Right ventricle myocardium superior (tissue), 1 donor: ENCODE results near the gene ZCCHC9. TPM values are rescaled to one million over a fixed set of nuclear protein-coding genes. Genes with fewer than 3 reads are reported as not detected.
"Not testable (repeated sequence)": the region's sequence is repeated elsewhere in the genome, so short reads cannot be mapped to it uniquely, and the experiment has no call there.

Source experiments
- ATAC-seq: fragments of 200-7000 bp; cut with Tn5 transposase; one replicate; pipeline ENCODE4 v1.9.1; 2020; ENCODE audit warnings: mild to moderate bottlenecking; ENCODE audit not compliant: poor library complexity
- DNase-seq: peaks from one replicate; pipeline ENCODE4 v3.0.0-alpha.2; 2020
- intact Hi-C: fragments of 100-400 bp; cut with DNase I; formaldehyde crosslinking; loops from one replicate; pipeline ENCODE4 v1.11.2; 2022
- total RNA-seq: library from RNA; stranded (reverse); fragmentation: NEBNext Ultra II Directional; extraction: Animal tissue kit (Norgen Biotek cat#: 25700); gene quantifications from one replicate; pipeline ENCODE4 v1.2.1, GENCODE V29; 2021
- donor health status: DM: no; HTN: yes; CAD: no; lungs with severe emphysema.

The ZCCHC9 gene
- total RNA-seq, 1 donor from 2014 or later: 9.9 TPM

GRCh38 chr5:81300921-81301270, 491 bp upstream of the ZCCHC9 start:
- ATAC-seq (peak; percentile 11), DNase-seq (no peak)
- intact Hi-C loops: no loop called here

GRCh38 chr5:81302596-81302995, 1.2 kb downstream of the ZCCHC9 start:
- intact Hi-C loops: no loop called here
- no peak for ATAC-seq
- DNase-seq: no peak

GRCh38 chr5:81303563-81303962, 2.2 kb downstream of the ZCCHC9 start:
- DNase-seq (no peak), ATAC-seq (no peak)
- intact Hi-C loops: no loop called here

DNA sequence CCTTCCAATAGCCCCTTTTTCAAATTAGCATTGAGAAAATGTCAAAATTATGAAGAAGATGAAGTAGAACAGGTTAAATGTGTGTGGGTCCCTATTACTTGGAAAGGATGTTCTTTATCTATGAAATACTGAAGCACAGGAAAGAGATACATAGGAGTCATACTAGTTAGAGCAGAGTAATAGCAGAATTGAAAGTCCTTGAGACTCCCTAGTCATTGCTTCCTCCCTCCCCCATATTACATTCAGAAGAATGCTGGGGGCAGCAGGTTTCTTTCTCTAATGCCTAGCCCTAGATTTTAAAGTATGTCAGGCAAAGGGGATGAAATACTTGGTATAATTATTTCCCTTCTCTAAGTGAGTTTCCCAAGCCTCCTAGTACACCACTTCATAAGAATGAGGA, 4.4 kb downstream of the ZCCHC9 start:
- no peak for DNase-seq
- intact Hi-C loops: no loop called here
- ATAC-seq: no peak

- DNase-seq: no peak
- no peak for ATAC-seq
Observed at GRCh38 chr5:81308836-81309235, 7.4 kb downstream of the ZCCHC9 start.

GRCh38 chr5:81310402-81311063, 9.1 kb downstream of the ZCCHC9 start:
- ATAC-seq (no peak), DNase-seq (no peak)
- intact Hi-C loops: no loop called here

More at GRCh38 chr5:81308836-81309235, 7.4 kb downstream of the ZCCHC9 start:
- intact Hi-C loops: no loop called here

DNA sequence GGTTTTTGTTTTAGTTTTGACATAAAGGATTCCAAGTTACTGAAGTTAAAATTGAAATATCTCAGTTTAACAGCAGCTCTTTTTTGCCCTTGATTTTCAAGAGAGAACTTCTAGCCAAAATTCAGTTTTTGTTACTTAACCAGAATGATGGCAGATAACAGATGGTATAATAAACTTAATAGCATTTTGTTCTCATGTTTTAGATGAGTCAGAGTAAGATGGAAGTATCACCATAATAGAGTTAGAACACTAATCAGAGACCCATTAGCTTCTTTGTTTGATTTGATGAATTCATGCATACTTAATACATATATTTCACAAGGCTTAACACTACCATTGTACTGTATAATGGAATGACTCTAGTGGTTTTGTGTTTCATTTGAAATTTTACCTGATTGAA, 11.9 kb downstream of the ZCCHC9 start:
- intact Hi-C loops: no loop called here
- DNase-seq: no peak
- ATAC-seq: no peak

GRCh38 chr5:81313686-81314085, 12.3 kb downstream of the ZCCHC9 start:
- intact Hi-C loops: no loop called here
- ATAC-seq: no peak
- no peak for DNase-seq

GRCh38 chr5:81314581-81314980, 13.2 kb downstream of the ZCCHC9 start:
- ATAC-seq (no peak), DNase-seq (no peak)

DNA sequence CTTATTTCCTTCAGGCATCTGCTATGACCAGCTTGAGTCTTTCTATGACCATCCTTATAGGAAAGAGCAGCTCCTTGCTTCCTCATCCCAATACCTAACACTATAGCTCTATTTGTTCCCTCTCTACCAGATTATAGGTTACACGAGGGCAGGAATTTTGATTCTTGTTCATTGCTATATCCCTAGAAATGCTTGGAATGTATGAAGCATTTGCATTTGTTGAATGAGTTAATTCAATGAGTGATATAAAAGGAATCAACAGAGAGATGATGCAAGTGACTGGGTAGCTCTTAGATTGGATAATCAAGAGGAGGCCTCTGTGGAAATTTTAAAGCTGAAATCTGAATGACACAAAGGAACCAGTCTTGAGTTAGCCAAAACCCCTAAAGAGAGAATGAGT, 13.9 kb downstream of the ZCCHC9 start:
- intact Hi-C loops: no loop called here
- ATAC-seq (no peak), DNase-seq (no peak)

More at GRCh38 chr5:81314581-81314980, 13.2 kb downstream of the ZCCHC9 start:
- intact Hi-C loops: no loop called here

- intact Hi-C loops: no loop called here
Observed at GRCh38 chr5:81315830-81316229, 14.4 kb downstream of the ZCCHC9 start.

DNA sequence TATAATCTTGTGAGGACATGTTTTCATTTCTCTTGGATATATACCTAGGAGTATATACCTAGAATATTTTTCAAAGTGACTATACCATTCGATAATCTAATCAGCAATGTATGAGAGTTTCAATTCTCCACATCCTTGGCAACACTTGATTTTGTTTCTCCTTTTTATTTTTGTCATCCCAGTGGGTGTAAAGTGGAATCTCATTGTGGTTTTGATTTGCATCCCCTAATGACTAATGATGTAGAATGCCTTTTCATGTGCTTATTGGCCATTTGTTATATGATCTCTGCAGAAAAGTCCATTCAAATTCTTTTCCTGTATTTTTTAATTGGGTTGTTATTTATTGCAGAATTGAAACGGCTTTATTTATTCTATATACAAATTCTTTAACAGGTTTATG, 15.2 kb downstream of the ZCCHC9 start:
- intact Hi-C loops: no loop called here
- ATAC-seq: no peak
- no peak for DNase-seq

More at GRCh38 chr5:81315830-81316229, 14.4 kb downstream of the ZCCHC9 start:
- ATAC-seq (no peak), DNase-seq (no peak)

DNA sequence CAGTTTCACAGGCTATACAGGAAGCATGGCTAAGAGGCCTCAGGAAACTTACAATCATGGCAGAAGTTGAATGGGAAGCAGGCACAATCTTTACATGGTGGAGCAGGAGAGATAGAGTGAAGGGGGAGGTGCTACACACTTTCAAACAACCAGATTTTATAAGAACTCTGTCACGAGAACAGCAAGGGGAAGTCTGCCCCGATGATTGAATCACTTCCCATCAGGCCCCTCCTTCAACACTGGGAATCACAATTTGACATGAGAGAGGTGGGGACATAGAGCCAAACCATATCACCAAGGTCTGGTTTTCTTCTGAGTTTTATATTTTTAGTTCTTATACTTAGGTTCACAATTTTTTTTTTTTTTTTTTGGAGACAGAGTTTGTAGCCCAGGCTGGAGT, 16.1 kb downstream of the ZCCHC9 start:
- DNase-seq (no peak), ATAC-seq (no peak)
- intact Hi-C loops: no loop called here

GRCh38 chr5:81326554-81326953, 25.2 kb downstream of the ZCCHC9 start:
- ATAC-seq (no peak), DNase-seq (no peak)
- intact Hi-C loops: no loop called here

DNA sequence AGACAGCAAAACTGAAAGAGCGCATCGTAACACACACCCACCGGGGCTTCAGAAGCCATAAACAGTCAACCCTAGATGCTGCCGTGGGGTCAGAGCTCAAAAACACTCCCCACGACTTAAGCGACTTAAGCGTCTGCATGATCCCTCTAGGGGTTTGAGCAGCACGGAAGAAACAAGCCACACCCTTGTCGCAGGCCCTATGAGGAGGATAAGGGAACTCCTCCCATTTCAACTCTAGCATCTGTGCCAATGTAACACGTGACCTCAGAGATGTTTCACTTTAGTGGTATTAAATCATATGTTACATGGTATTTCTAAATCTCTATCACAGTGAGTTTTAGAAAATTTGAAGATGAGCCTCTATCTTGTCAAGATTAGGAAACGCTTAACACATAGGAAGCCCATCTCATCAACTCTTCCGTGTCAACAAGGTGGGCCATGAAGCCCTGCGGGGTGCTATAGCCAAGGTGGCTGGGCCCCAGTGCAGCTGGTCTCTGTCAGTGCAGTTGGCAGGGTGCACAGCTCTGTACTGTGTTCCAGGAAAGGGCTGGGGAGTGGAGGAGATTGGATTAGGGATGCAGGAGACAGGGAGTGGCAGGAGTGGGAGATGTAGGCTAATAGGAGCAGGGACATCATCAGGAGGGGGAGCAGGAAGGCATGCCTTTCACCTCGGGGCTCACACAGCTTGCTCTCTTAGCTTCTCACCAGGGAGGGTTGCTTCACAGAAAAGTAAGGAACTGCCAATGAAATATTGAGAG, 33.1 kb downstream of the ZCCHC9 start:
- intact Hi-C loops: no loop called here
- ATAC-seq (peak; percentile 41), DNase-seq (no peak)

DNA sequence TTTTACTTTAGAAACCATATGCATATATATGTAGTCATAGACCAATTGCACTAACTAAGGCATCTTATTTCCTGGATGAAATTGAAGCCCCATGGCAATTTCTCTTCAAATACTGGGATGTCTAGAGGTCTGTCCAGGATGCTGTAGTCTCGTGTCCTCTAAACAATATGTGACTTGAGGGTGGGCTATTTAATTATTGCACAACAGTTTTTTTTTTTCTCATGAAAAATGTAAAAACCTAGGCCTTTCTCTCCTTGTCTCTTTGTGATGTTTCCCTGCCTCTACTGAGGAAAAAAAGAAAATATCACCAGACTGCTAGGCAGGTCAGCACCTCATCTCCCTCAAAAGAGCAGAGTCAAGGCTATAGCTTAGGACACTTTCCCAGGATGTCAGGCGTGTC, 34.6 kb downstream of the ZCCHC9 start:
- intact Hi-C loops: no loop called here
- ATAC-seq (no peak), DNase-seq (no peak)

GRCh38 chr5:81336556-81336955, 35.2 kb downstream of the ZCCHC9 start:
- DNase-seq: no peak
- no peak for ATAC-seq
- intact Hi-C loops: no loop called here

DNA sequence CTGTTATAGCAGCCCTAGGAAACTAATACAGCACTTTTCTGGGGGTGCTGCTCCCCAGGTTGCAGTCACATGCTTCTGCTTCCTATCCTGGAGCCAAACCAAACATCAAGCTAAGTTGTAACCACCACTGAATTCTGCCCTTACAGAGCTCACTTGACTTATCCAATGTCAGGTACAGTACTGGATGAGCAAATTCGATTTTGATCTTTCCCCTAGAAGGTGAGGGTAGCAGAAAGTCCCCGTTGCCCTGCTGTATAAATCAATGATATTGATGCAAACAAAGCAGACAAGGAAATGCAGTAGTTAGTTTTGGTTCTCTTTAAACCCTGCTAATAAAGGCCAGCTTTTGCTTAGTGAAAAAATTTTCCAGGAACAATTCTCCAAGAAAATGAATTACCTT, 36.4 kb downstream of the ZCCHC9 start:
- intact Hi-C loops: no loop called here
- no peak for ATAC-seq

DNA sequence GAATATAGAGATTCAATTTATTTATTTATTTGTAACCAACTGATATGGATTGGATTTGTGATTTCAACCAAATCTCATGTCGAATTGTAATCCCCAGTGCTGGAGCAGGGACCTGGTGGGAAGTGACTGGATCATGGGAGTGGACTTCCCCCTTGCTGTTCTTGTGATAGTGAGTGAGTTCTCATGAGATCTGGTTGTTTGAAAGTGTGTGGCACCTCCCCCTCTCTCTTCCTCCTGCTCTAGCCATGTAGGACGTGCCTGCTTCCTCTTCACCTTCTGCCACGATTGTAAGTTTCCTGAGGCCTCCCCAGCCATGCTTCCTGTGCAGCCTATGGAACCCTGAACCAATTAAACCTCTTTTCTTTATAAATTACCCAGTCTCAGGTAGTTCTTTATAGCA, 36.8 kb downstream of the ZCCHC9 start:
- ATAC-seq, DNase-seq, intact Hi-C loops: not testable (repeated sequence)

More for the DNA sequence above, 36.4 kb downstream of the ZCCHC9 start:
- no peak for DNase-seq

GRCh38 chr5:81344736-81345135, 43.3 kb downstream of the ZCCHC9 start:
- intact Hi-C loops: no loop called here
- ATAC-seq: no peak
- no peak for DNase-seq
